GM11168 (cell line): Measurements from ENCODE around the gene PRKAR2B.
"Not testable (repeated sequence)": the region's sequence is repeated elsewhere in the genome, so short reads cannot be mapped to it uniquely, and the experiment has no call there.

Experiments used
- in situ Hi-C: fragments of 300-500 bp; cut with MboI; formaldehyde crosslinking; loops from one replicate; pipeline ENCODE4 v1.12.0; 2022; ENCODE audit warnings: low sequenced_read_pairs; ENCODE audit not compliant: unreplicated experiment

The PRKAR2B gene

DNA sequence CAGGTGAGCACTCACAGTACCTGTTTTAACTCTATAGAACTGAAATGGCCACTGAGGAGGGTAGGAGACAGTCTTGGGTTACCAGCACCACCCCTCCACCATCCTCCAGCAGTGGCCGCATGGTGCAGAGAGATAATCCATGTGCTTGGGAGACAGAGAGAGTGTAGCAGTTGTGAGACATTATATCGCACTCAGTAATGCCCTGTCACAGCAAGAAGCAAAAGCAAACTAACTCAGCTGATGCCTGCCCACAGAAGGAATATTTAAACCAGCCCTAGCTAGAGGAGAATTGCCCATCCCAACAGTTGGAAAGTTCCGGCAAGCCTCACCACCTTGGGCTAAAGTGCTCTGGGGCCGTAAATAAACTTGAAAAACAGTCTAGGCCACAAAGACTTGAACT lies 65.5 kb downstream of the PRKAR2B start:
- in situ Hi-C loops: no loop called here

DNA sequence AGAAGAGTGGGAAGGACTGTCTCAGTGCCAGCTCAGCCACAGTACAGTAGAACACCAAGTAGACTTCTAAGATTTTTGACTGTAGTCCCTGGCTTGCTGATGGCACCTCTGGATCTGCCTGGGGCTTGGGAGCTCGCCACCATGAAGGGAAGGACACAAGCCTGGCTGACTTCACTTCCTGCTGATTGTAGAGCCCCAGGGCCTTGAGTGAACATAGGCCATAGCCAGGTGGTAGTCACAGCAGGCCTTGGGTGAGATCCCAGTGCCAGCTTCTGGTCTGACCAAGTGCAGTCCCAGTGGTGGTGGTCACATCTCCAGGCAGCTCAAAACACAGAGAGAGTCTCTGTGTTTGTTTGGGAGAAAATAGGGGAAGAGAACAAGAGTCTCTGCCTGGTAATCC lies 66.7 kb downstream of the PRKAR2B start:
- in situ Hi-C loops: no loop called here

DNA sequence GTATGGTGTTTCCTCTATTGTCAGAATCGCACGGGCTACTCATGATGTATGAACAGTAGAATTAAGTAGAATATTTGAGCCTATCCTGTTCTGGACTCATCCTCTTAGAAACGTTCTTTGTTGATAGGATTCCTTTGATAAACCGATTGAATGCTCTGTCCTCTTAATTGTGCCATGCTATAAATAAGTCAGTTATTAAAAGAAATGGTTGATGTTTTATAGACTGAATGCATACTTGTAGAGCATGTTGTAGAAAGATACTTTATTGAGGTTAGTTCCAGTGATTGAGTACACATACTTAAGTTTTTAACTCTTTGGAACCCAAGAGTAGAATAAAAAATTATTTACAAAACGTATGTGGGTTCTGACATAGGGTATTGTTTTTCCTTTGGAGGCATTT lies 69.4 kb downstream of the PRKAR2B start:
- in situ Hi-C loops: no loop called here

DNA sequence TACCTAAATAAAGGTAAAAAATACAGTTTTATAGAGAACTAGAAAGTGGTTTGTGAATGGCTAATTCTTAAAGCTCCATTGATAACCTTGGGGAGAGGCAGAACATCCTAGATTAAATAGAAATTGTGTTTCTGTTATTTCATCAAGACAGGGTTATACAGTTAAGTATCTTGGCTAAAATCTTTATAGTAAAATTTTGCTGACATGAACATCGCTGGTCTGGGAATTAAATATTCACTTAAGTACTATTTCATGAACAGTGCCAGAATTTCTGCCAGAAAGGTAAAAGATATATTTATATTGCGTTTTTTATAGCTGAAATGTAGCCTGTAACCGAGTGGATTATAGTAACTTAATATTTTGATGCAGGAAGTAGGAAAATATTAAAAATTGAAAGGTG lies 70.6 kb downstream of the PRKAR2B start:
- in situ Hi-C loops: no loop called here

DNA sequence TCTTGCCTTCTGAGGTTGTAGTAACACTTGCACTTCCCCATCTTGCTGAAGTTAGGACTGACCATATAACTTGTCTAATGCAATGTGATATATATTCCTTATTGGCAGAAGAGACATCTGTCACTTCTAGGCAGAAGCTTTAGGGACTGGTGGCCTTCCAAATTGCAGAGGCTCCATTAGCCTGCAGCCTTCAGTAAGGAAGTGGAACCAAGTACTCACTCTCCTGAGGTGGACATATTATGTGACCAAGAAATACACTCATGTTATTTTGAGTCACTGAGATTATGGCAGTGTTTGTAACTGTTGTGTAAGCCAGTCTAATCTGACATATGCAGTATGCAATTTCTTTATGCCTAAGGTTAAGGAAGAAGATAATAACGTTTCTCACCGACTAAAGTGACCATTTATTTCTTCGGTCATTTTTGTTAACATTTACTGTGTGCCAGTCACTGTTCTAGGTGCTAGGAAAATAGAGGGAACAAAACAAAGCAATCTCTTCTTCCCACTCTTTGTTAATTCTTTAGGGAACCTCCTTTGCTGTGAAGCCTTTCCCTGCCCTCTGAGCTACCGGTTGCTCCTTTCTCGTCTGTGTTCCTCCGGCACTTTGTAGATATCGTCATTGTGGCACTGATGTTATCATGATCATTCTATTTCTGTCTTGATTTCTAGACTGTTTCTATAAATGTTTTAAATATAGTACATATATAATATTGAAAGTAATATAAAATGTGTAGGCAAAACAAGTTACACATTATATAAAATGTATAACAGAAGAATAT lies 71.4 kb downstream of the PRKAR2B start:
- in situ Hi-C loops: no loop called here

DNA sequence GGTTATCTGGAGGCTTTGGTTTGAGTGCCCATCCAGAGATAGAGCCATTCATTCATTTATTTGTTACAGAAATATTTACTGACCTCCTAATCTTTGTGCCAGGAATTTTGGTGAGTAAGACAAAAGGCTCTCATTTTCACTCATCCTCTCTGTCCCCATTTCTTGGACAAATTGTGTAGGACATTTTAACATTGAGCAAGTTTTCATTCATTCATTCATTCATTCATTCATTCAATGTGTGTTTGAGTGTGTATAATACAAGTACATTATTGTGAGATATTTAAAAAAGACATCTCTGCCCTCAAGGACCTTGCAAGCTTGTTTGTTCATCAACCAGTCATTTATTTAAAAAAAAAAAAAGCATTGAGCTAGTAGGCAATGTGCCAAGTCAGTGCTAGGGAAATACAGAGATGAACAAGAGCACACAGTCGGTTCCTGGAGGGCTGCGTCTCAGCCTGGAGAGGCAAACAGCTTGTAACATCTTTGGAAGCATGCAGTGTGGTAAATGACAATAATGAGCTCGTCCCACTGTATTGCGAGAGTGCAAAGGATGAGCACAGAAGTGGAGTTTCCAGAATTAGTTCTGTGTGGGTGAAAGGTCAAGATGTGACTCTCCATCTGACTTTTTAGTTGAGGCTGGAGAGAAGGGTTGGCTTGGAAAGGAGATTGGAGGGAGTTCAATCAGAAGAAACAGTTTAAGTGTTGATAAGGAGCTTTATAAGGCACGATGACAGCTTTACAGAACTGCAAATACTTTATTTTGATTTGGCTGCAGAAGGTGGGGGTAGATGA lies 73.8 kb downstream of the PRKAR2B start:
- in situ Hi-C loops: no loop called here

DNA sequence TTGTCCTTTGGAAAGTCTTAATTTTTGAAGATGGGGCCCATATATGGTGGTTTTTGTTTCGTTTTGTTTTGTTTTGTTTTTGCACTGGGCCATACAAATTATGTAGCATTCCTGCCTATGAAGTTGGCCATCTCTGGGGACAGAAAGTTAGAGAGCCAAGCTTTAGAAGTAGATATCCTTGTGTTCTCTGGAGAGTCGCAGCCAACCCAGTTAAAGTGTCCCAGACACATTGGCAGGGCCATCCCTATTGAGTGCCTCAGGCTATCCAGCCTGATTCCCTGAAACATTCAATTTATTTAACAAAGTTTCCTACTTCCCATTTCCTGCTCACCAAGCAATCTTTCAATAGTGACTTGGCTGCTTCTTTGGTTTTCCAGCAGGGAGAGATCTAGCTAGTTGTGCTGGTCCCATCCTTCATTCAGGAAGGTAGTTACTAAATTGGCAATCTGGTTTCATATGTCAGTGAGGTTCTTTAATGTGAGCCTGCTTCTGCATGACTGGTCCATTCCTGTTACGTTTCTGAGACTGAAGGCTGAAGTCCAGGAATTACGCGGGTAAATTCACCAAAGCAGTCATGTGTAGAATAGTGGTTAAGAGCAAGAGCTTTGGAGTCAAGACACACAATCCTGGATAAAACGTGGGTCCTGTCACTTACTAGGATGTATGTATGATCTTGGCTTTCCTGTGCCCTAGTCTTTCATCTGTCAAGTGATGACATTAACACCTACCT lies 75.0 kb downstream of the PRKAR2B start:
- in situ Hi-C loops: no loop called here

DNA sequence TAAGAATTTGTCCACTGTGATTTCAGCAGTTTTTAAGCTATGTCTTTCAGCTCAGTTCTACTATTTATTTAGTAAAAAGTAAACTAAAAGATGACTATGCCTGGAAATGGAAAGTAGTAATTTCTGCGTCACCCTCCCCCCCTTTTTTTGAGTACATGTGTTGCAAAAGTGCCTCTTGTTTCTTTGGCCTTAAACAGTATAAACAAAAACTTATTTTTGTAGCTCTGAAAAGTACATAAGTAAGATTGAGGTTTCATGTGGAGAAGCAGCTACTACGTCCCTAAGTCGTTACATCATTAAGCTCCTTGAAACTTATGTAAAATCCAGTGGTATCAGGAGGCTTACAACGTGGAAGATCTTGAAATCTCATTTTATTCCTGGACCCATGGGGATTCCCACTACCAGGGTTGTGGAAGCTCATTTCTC lies 78.0 kb downstream of the PRKAR2B start:
- in situ Hi-C loops: no loop called here

DNA sequence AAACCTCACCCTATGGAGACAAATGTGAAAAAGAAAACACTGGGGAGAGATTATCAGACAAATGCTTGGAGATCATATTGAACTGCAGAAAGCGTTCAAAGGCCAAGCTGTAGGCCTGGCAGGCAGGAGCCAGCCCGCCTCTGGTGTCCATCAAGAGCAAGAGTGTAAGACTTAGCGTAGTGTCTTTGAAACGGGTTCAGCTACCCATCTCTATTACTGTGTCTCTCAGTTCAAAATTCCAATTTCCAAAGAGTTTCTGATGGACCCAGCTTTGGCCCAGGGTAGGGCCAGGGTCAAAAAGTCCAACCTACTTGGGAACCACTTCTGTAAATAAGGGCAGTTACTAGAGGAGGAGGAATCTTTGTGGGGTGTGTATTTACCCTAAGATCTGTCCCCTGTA lies 78.9 kb downstream of the PRKAR2B start:
- in situ Hi-C loops: no loop called here

DNA sequence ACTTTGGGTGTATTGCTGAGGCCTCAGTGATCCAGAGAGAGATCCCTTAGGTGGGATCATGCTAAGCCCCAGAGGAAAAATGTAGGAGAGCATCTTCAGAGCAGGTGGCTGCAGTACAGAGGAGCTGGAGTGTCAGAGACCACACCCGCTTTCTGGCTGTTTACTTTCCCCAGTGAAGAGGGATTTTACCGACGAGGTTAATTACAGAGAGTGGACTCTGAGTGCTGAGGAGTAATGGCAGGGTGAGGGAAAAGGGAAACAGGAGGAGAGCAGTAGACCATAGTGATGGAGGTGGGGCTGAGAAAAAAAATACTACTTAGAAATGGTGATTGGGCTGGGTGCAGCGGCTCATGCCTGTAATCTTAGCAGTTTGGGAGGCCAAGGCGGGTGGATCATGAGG lies 81.0 kb downstream of the PRKAR2B start:
- in situ Hi-C loops: no loop called here

DNA sequence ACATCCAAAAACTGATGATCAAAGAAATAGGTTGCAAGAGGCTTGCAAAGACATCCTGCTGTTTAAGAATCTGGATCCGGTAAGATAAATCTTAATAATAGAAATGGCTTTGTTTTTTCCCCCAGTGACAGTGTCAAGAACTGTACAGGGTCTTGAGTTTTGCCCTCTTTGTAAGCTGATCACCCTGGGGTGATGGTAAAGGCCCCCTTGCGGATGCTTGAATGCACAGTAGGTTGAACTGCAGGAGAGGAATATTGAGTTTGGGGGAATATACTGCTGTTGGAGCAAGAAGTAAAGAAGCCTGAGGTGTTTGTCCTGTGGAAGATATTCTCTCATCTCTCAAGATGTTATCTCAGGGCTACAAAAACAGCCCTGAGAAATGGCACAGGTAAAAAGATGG lies 83.7 kb downstream of the PRKAR2B start:
- in situ Hi-C loops: no loop called here

DNA sequence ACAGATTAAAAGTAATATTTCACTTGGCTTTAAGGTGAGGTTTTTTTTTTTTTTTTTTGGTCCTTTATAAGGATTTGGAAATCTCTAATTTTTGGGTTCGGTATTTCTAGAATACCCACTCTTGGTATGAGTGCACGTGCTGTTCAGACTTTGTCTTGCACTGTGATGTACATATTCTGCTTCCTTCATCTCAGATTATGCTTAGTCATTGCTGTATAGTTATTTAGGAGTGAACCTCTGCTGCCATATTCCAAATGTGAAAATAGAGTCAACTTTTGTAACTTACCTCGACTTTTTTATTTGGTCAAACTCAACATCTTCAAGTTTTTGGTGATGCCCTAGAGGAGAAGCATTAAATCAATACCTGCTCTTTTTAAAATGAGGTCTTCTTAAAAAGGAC lies 84.2 kb downstream of the PRKAR2B start:
- in situ Hi-C loops: no loop called here

DNA sequence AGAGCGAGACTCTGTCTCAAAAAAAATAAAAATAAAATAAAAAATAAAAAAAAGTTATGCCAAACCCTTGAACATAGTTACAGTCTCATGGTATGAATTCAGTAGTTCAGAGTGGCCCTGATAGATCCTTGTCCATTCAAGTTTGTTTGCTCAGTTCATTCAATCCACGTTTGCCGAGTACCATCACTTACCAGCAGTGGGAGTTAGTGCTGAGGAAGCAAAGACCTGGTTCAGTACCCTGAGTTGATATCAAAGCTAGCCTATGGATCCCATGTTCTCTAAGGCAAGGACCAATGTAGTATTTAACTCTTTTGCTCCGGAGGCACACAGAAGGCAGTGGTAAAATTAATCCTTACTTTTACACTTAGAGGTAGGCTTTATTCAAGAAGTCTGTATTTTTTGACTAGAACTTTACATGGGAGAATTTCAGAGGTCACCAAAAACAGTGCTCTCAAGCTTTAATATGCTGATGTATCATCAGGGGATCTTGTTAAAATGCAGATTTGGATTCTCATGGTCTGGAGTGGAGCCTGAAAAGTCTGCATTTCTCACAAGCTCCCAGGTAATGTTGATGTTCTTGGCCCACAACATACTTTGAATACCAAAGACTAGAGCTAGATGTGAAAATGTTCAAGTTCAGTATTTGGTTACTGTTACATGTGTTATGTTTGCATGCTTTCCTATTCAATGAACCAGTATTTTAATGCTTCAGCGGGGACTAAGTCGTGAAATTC lies 86.1 kb downstream of the PRKAR2B start:
- in situ Hi-C loops: loop anchor here (10.0 kb wide), 1 partner anchor 86 kb away; the partner anchor contains the start of gene PRKAR2B

DNA sequence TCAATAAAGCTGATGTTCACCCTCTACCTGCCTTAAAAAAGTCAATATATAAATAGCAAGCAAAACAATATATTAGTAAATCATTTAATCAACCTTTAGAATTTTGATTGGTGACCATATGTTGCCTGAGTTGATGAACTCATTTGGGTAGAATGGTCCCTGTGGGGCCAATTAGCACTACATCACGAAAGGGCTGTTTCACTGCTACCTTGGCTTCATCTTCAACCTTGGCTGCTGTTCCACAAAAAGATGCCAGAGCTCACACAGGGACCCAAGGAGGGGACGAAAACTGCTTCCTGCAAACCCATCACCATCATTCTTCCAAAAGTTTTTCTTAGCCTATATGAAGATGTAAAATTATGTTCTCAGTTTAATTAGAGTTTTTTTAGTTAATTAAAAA lies 88.9 kb downstream of the PRKAR2B start:
- in situ Hi-C loops: loop anchor here (10.0 kb wide), 1 partner anchor 89 kb away; the partner anchor contains the start of gene PRKAR2B

DNA sequence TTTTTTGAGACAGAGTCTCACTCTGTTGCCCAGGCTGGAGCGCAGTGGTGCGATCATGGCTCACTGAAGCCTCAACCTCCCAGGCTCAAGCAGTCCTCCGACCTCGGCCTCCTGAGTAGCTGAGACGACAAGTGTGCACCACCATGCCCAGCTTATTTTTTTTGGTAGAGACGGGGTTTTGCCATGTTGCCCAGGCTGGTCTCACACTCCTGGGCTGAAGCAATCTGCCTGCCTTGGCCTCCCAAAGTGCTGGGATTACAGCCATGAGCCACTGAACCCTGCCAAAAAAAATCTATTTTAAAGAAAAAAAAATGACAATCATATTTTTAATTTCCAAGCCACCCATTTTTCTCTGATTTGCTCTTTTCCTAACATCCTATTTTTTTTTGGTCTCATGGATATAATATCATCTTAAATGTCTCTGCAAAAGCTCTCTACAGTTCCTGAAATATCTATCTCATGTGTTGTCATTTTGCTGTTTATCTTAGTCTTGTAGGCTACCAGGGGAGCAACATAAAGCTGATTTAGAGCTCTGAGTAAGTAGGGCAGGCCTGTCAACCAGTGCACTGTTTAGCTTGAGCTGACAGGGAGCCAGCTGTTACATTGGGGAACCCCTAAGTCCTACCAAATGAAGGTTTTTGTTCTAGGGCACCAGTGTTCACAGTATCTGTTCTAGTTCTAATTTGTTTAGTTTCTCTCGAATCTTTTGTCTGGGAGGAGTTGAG lies 94.4 kb downstream of the PRKAR2B start:
- in situ Hi-C loops: loop anchor here (10.0 kb wide), 1 partner anchor 94 kb away; the partner anchor contains the start of gene PRKAR2B

DNA sequence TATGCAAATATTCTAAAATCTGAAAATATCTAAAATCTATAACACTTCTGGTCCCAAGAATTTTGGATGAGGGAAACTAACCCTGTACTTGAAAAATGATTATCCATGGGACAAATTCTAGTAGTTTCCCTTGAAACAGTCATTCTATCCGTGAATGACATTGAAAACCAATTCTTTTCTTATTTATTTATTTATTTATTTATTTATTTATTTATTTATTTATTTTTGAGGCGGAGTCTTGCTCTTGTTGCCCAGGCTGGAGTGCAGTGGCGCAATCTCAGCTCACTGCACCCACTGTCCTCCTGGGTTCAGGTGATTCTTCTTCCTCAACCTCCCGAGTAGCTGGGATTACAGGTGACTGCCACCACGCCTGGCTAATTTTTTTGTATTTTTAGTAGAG lies 99.4 kb downstream of the PRKAR2B start:
- in situ Hi-C loops: not testable (repeated sequence)

DNA sequence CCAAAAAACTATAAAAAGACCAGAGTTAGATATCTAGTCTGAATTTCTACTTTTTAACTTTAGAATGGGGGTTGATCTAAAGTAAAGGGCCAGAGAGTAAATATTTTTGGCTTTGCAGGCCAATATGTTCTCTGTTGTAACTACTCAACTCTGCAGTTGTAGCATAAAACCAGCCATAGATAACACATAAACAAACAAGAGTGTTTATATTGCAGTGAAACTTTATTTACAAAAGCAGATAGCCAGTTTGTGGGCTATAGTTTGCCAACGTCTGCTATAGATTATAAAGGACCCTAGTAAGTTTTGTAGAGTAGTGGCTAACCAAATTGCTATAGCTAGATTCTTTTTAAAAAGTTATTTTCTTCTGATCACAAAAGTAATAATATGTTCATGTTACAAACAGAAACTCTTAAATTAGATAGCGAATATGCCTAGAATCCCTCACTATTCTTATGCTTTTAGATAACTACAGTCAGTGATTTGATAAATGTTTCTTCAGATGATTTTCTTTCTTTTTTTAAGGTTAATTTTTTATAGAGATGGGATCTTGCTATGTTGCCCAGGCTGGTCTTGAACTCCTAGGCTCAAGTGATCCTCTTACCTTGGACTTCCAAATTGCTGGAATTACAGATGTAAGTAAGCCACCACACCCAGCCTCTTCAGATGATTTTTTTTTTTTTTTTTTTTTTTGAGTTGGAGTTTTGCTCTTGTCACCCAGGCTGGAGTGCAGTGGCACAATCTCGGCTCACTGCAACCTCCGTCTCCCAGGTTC lies 100.7 kb downstream of the PRKAR2B start:
- in situ Hi-C loops: loop anchor here (5.0 kb wide), 1 partner anchor 353 kb away; no protein-coding TSS in a partner anchor
